Measurements from ENCODE around the gene NTNG2.

The NTNG2 gene

GRCh38 chr9:132238992-132239391, 77.1 kb downstream of the NTNG2 start:
- no peaks in the 10 kb centered on the region for H3K79me2 ChIP-seq (ENCODE audit: control insufficient read depth, insufficient read depth, low read length, poor library complexity)
- H2BK5ac ChIP-seq (ENCODE audit: low read depth, low read length, poor library complexity) = no peak overlapping the region
- no peaks in the 10 kb centered on the region for H3K9me3 ChIP-seq (ENCODE audit: insufficient read depth, low read depth, low read length)
- H2BK120ac ChIP-seq (ENCODE audit: insufficient read depth, low read length, poor library complexity) = no peak overlapping the region
- no peak overlapping the region for H3K4me3 ChIP-seq (ENCODE audit: low read depth, low read length)
- H4K8ac ChIP-seq (ENCODE audit: low read depth, low read length) = no peak overlapping the region
- no peaks in the 10 kb centered on the region for H3K36me3 ChIP-seq (ENCODE audit: control insufficient read depth in 1 of 2, insufficient read depth in 2 of 2, low read length in 2 of 2)
- H3K79me1 ChIP-seq (ENCODE audit: low read length) = no peaks in the 10 kb centered on the region
- H3K27ac ChIP-seq (ENCODE audit: low read depth, low read length) = no peak overlapping the region
- H3K23ac ChIP-seq (ENCODE audit: low read length) = no peak overlapping the region
- H3K14ac ChIP-seq (ENCODE audit: low read length) = no peak overlapping the region
- H2AFZ ChIP-seq (ENCODE audit: insufficient read depth, low read length, poor library complexity) = no peak overlapping the region
- no peak overlapping the region for H3K4me2 ChIP-seq (ENCODE audit: low read length)
- peaks cover 32% of the 10 kb centered on the region for H3K27me3 ChIP-seq (ENCODE audit: insufficient read depth, low read length)
- no peak overlapping the region for H2AK5ac ChIP-seq (ENCODE audit: low read length)
- H4K91ac ChIP-seq (ENCODE audit: low read depth, low read length) = no peak overlapping the region
- no peak overlapping the region for H4K12ac ChIP-seq (ENCODE audit: low read depth, low read length)
- H3K18ac ChIP-seq (ENCODE audit: low read length) = no peak overlapping the region
- H3K4ac ChIP-seq (ENCODE audit: low read depth, low read length) = no peak overlapping the region
- H3K9ac ChIP-seq (ENCODE audit: low read length) = no peak overlapping the region
- WGBS (ENCODE audit: extremely low coverage, insufficient coverage, insufficient read length) = no CpG with 5 or more reads among the region's 19 CpGs
- DNase-seq = peak in 1 of 2 donors; percentile 15
- H3K4me1 ChIP-seq (ENCODE audit: control insufficient read depth in 1 of 2, insufficient read depth in 2 of 2, low read length in 2 of 2) = peaks cover 6 to 11% of the 10 kb centered on the region in 2 experiments
- H2BK12ac ChIP-seq (ENCODE audit: low read length) = no peak overlapping the region

GRCh38 chr9:132239518-132239917, 77.7 kb downstream of the NTNG2 start:
- Histone ChIP-seq H3K4ac (ENCODE audit: low read depth, low read length) (no peak overlapping the region), H3K9ac (ENCODE audit: low read length) (no peak overlapping the region), H2BK120ac (ENCODE audit: insufficient read depth, low read length, poor library complexity) (no peak overlapping the region), H2BK12ac (ENCODE audit: low read length) (no peak overlapping the region), H3K27ac (ENCODE audit: low read depth, low read length) (no peak overlapping the region), H3K9me3 (ENCODE audit: insufficient read depth, low read depth, low read length) (no peaks in the 10 kb centered on the region), H2BK5ac (ENCODE audit: low read depth, low read length, poor library complexity) (no peak overlapping the region), H3K4me1 (ENCODE audit: control insufficient read depth in 1 of 2, insufficient read depth in 2 of 2, low read length in 2 of 2) (peaks cover 6 to 11% of the 10 kb centered on the region in 2 experiments), H3K36me3 (ENCODE audit: control insufficient read depth in 1 of 2, insufficient read depth in 2 of 2, low read length in 2 of 2) (no peaks in the 10 kb centered on the region), H3K23ac (ENCODE audit: low read length) (no peak overlapping the region), H3K14ac (ENCODE audit: low read length) (no peak overlapping the region), H2AFZ (ENCODE audit: insufficient read depth, low read length, poor library complexity) (no peak overlapping the region), H2AK5ac (ENCODE audit: low read length) (no peak overlapping the region), H3K79me2 (ENCODE audit: control insufficient read depth, insufficient read depth, low read length, poor library complexity) (no peaks in the 10 kb centered on the region), H3K4me3 (ENCODE audit: low read depth, low read length) (no peak overlapping the region), H4K12ac (ENCODE audit: low read depth, low read length) (no peak overlapping the region), H4K91ac (ENCODE audit: low read depth, low read length) (no peak overlapping the region), H3K27me3 (ENCODE audit: insufficient read depth, low read length) (peaks cover 33% of the 10 kb centered on the region), H4K8ac (ENCODE audit: low read depth, low read length) (no peak overlapping the region), H3K4me2 (ENCODE audit: low read length) (no peak overlapping the region), H3K79me1 (ENCODE audit: low read length) (no peaks in the 10 kb centered on the region), H3K18ac (ENCODE audit: low read length) (no peak overlapping the region)
- WGBS (ENCODE audit: extremely low coverage, insufficient coverage, insufficient read length) = no CpG with 5 or more reads among the region's 3 CpGs
- DNase-seq = no peak

GRCh38 chr9:132239999-132240840, 78.4 kb downstream of the NTNG2 start:
- peak overlapping the region; percentile 53 for H3K4me2 ChIP-seq (ENCODE audit: low read length)

GRCh38 chr9:132240841-132241482, 79.1 kb downstream of the NTNG2 start:
- Histone ChIP-seq H2BK5ac (ENCODE audit: low read depth, low read length, poor library complexity) (no peak overlapping the region), H3K9ac (ENCODE audit: low read length) (no peak overlapping the region), H3K4me3 (ENCODE audit: low read depth, low read length) (peak overlapping the region; percentile 38), H3K14ac (ENCODE audit: low read length) (no peak overlapping the region), H2AK5ac (ENCODE audit: low read length) (no peak overlapping the region), H3K4me2 (ENCODE audit: low read length) (peak overlapping the region; percentile 73), H4K8ac (ENCODE audit: low read depth, low read length) (no peak overlapping the region), H3K18ac (ENCODE audit: low read length) (no peak overlapping the region), H3K4me1 (ENCODE audit: control insufficient read depth in 1 of 2, insufficient read depth in 2 of 2, low read length in 2 of 2) (peaks cover 6 to 11% of the 10 kb centered on the region in 2 experiments), H3K79me2 (ENCODE audit: control insufficient read depth, insufficient read depth, low read length, poor library complexity) (no peaks in the 10 kb centered on the region), H4K12ac (ENCODE audit: low read depth, low read length) (no peak overlapping the region), H3K27me3 (ENCODE audit: insufficient read depth, low read length) (peaks cover 33% of the 10 kb centered on the region), H2AFZ (ENCODE audit: insufficient read depth, low read length, poor library complexity) (no peak overlapping the region), H3K4ac (ENCODE audit: low read depth, low read length) (no peak overlapping the region), H4K91ac (ENCODE audit: low read depth, low read length) (no peak overlapping the region), H3K27ac (ENCODE audit: low read depth, low read length) (no peak overlapping the region), H3K36me3 (ENCODE audit: control insufficient read depth in 1 of 2, insufficient read depth in 2 of 2, low read length in 2 of 2) (no peaks in the 10 kb centered on the region), H3K23ac (ENCODE audit: low read length) (no peak overlapping the region), H2BK120ac (ENCODE audit: insufficient read depth, low read length, poor library complexity) (no peak overlapping the region), H3K79me1 (ENCODE audit: low read length) (no peaks in the 10 kb centered on the region), H2BK12ac (ENCODE audit: low read length) (no peak overlapping the region), H3K9me3 (ENCODE audit: insufficient read depth, low read depth, low read length) (no peaks in the 10 kb centered on the region)
- WGBS (ENCODE audit: extremely low coverage, insufficient coverage, insufficient read length) = no CpG with 5 or more reads among the region's 63 CpGs
- DNase-seq = peak; percentile 43 to 50

More at GRCh38 chr9:132239999-132240840, 78.4 kb downstream of the NTNG2 start:
- no peak overlapping the region for H2BK120ac ChIP-seq (ENCODE audit: insufficient read depth, low read length, poor library complexity)
- H2BK5ac ChIP-seq (ENCODE audit: low read depth, low read length, poor library complexity) = no peak overlapping the region
- no peak overlapping the region for H4K91ac ChIP-seq (ENCODE audit: low read depth, low read length)
- H4K8ac ChIP-seq (ENCODE audit: low read depth, low read length) = no peak overlapping the region
- no CpG with 5 or more reads among the region's 21 CpGs for WGBS (ENCODE audit: extremely low coverage, insufficient coverage, insufficient read length)
- no peak overlapping the region for H2AK5ac ChIP-seq (ENCODE audit: low read length)
- no peak overlapping the region for H3K14ac ChIP-seq (ENCODE audit: low read length)
- H3K4me1 ChIP-seq (ENCODE audit: control insufficient read depth in 1 of 2, insufficient read depth in 2 of 2, low read length in 2 of 2) = peaks cover 6 to 11% of the 10 kb centered on the region in 2 experiments
- H3K23ac ChIP-seq (ENCODE audit: low read length) = no peak overlapping the region
- H3K18ac ChIP-seq (ENCODE audit: low read length) = no peak overlapping the region
- H3K79me1 ChIP-seq (ENCODE audit: low read length) = no peaks in the 10 kb centered on the region
- H3K4ac ChIP-seq (ENCODE audit: low read depth, low read length) = no peak overlapping the region
- H3K79me2 ChIP-seq (ENCODE audit: control insufficient read depth, insufficient read depth, low read length, poor library complexity) = no peaks in the 10 kb centered on the region
- H4K12ac ChIP-seq (ENCODE audit: low read depth, low read length) = no peak overlapping the region
- no peak overlapping the region for H2AFZ ChIP-seq (ENCODE audit: insufficient read depth, low read length, poor library complexity)
- H3K4me3 ChIP-seq (ENCODE audit: low read depth, low read length) = no peak overlapping the region
- H3K36me3 ChIP-seq (ENCODE audit: control insufficient read depth in 1 of 2, insufficient read depth in 2 of 2, low read length in 2 of 2) = no peaks in the 10 kb centered on the region
- H3K9ac ChIP-seq (ENCODE audit: low read length) = no peak overlapping the region
- H2BK12ac ChIP-seq (ENCODE audit: low read length) = no peak overlapping the region
- no peak for DNase-seq
- H3K27me3 ChIP-seq (ENCODE audit: insufficient read depth, low read length) = peaks cover 33% of the 10 kb centered on the region
- H3K27ac ChIP-seq (ENCODE audit: low read depth, low read length) = no peak overlapping the region
- H3K9me3 ChIP-seq (ENCODE audit: insufficient read depth, low read depth, low read length) = no peaks in the 10 kb centered on the region

All from trophoblast cell (in vitro differentiated cells and primary cell).